Liver (tissue), 3 donors: ENCODE results near the gene IFI16.

Source experiments
- EGR1 ChIP-seq, 2 donors: IDR thresholded peaks; 2 replicates each; pipeline ENCODE4 v1.6.1; 2016 to 2018; ENCODE audit warnings: antibody characterized with exemption in 2 of 2, low read depth in 2 of 2
- FOXA1 ChIP-seq: IDR thresholded peaks from 2 replicates; pipeline ENCODE4 v1.6.1; 2016; ENCODE audit warnings: antibody characterized with exemption
- GABPA ChIP-seq, 2 donors: IDR thresholded peaks in 1 of 2; conservative IDR thresholded peaks in 1 of 2; 2 replicates each; pipeline ENCODE4 v1.6.1; 2016; ENCODE audit warnings: antibody characterized with exemption in 2 of 2, mild to moderate bottlenecking in 1 of 2, moderate library complexity in 1 of 2
- HNF4G ChIP-seq: IDR thresholded peaks from 2 replicates; pipeline ENCODE4 v1.6.1; 2016; ENCODE audit warnings: antibody characterized with exemption
- JUND ChIP-seq, 2 donors: IDR thresholded peaks; 2 replicates each; pipeline ENCODE4 v1.6.1; 2016; ENCODE audit warnings: antibody characterized with exemption in 2 of 2
- RXRA ChIP-seq, 2 donors: IDR thresholded peaks; 2 replicates each; pipeline ENCODE4 v1.6.1; 2017 to 2018; ENCODE audit warnings: antibody characterized with exemption in 2 of 2, mild to moderate bottlenecking in 1 of 2
- SP1 ChIP-seq: IDR thresholded peaks from 2 replicates; pipeline ENCODE4 v1.6.1; 2018; ENCODE audit warnings: antibody characterized with exemption, mild to moderate bottlenecking
- TF ChIP-seq, protein P1 (sequence below): fragments of 150-350 bp; IDR thresholded peaks from 2 replicates; pipeline ENCODE4 v1.5.1; 2017; ENCODE audit warnings: improper control_type of control experiment, low read depth, low read length; ENCODE audit not compliant: missing input control
- TF ChIP-seq, protein P2 (sequence below): IDR thresholded peaks from 2 replicates; pipeline ENCODE4 v1.6.1; 2016; ENCODE audit warnings: antibody characterized with exemption
- TF ChIP-seq, protein P3 (sequence below): IDR thresholded peaks from 2 replicates; pipeline ENCODE4 v1.6.1; 2016; ENCODE audit warnings: antibody characterized with exemption
- TF ChIP-seq, protein P4 (sequence below): IDR thresholded peaks from 2 replicates; pipeline ENCODE4 v1.6.1; 2016; ENCODE audit warnings: antibody characterized with exemption, mild to moderate bottlenecking
- TF ChIP-seq, protein P5 (sequence below): IDR thresholded peaks from 2 replicates; pipeline ENCODE4 v1.6.1; 2016; ENCODE audit warnings: antibody characterized with exemption
- donor health status: healthy.
- donor health status: healthy.

DNA sequence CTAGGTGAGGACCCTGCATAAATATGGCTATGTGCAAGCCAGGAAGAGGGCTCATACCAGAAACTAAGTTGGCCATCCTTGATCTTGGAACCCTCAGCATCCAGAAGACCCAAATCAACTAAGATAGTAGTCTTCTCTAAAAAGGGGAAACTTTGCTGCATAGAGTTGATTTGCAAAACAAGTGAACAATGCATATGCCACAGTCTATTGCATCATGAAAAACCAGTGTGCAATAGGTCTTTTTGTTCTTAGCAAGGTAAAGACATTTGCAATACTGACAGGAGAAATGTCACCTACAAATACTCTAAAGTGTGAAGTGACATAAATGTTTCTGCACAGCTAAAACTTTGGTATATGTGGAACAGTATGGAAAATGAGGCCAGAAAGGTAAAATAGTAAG, 2.0 kb upstream of the IFI16 start:
- TF ChIP-seq, protein P1, sequence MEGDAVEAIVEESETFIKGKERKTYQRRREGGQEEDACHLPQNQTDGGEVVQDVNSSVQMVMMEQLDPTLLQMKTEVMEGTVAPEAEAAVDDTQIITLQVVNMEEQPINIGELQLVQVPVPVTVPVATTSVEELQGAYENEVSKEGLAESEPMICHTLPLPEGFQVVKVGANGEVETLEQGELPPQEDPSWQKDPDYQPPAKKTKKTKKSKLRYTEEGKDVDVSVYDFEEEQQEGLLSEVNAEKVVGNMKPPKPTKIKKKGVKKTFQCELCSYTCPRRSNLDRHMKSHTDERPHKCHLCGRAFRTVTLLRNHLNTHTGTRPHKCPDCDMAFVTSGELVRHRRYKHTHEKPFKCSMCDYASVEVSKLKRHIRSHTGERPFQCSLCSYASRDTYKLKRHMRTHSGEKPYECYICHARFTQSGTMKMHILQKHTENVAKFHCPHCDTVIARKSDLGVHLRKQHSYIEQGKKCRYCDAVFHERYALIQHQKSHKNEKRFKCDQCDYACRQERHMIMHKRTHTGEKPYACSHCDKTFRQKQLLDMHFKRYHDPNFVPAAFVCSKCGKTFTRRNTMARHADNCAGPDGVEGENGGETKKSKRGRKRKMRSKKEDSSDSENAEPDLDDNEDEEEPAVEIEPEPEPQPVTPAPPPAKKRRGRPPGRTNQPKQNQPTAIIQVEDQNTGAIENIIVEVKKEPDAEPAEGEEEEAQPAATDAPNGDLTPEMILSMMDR, result no peak
- TF ChIP-seq RXRA (IDR thresholded peaks at IDR 0.05) (no peak), HNF4G (no peak), JUND (IDR thresholded peaks at IDR 0.05) (no peak), GABPA (IDR thresholded peaks at IDR 0.05 in 1 of 2, conservative IDR thresholded peaks at IDR 0.05 in 1 of 2) (no peak), EGR1 (IDR thresholded peaks at IDR 0.05; ENCODE audit: low read depth in 2 of 2) (no peak), SP1 (no peak), FOXA1 (no peak)
- TF ChIP-seq, protein P2, sequence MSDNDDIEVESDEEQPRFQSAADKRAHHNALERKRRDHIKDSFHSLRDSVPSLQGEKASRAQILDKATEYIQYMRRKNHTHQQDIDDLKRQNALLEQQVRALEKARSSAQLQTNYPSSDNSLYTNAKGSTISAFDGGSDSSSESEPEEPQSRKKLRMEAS, result no peak
- TF ChIP-seq, protein P3, sequence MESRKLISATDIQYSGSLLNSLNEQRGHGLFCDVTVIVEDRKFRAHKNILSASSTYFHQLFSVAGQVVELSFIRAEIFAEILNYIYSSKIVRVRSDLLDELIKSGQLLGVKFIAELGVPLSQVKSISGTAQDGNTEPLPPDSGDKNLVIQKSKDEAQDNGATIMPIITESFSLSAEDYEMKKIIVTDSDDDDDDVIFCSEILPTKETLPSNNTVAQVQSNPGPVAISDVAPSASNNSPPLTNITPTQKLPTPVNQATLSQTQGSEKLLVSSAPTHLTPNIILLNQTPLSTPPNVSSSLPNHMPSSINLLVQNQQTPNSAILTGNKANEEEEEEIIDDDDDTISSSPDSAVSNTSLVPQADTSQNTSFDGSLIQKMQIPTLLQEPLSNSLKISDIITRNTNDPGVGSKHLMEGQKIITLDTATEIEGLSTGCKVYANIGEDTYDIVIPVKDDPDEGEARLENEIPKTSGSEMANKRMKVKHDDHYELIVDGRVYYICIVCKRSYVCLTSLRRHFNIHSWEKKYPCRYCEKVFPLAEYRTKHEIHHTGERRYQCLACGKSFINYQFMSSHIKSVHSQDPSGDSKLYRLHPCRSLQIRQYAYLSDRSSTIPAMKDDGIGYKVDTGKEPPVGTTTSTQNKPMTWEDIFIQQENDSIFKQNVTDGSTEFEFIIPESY, result no peak
- TF ChIP-seq, protein P4, sequence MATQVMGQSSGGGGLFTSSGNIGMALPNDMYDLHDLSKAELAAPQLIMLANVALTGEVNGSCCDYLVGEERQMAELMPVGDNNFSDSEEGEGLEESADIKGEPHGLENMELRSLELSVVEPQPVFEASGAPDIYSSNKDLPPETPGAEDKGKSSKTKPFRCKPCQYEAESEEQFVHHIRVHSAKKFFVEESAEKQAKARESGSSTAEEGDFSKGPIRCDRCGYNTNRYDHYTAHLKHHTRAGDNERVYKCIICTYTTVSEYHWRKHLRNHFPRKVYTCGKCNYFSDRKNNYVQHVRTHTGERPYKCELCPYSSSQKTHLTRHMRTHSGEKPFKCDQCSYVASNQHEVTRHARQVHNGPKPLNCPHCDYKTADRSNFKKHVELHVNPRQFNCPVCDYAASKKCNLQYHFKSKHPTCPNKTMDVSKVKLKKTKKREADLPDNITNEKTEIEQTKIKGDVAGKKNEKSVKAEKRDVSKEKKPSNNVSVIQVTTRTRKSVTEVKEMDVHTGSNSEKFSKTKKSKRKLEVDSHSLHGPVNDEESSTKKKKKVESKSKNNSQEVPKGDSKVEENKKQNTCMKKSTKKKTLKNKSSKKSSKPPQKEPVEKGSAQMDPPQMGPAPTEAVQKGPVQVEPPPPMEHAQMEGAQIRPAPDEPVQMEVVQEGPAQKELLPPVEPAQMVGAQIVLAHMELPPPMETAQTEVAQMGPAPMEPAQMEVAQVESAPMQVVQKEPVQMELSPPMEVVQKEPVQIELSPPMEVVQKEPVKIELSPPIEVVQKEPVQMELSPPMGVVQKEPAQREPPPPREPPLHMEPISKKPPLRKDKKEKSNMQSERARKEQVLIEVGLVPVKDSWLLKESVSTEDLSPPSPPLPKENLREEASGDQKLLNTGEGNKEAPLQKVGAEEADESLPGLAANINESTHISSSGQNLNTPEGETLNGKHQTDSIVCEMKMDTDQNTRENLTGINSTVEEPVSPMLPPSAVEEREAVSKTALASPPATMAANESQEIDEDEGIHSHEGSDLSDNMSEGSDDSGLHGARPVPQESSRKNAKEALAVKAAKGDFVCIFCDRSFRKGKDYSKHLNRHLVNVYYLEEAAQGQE, result no peak
- TF ChIP-seq, protein P5, sequence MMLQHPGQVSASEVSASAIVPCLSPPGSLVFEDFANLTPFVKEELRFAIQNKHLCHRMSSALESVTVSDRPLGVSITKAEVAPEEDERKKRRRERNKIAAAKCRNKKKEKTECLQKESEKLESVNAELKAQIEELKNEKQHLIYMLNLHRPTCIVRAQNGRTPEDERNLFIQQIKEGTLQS, result no peak
